HG02840 (cell line): ENCODE measurements around the gene TBC1D13.
A peak's percentile ranks its signal among the peaks of the same experiment; 100 is the strongest.
"Not testable (repeated sequence)": the region's sequence is repeated elsewhere in the genome, so short reads cannot be mapped to it uniquely, and the experiment has no call there.

Experiments
- ATAC-seq: cut with Tn5 transposase; IDR thresholded peaks from one replicate; pipeline ENCODE4 v1.9.1; 2021; ENCODE audit warnings: mild to moderate bottlenecking, moderate library complexity, moderate number of reproducible peaks; ENCODE audit not compliant: unreplicated experiment, low FRiP score

The TBC1D13 gene

GRCh38 chr9:128782669-128783068 is 4.4 kb upstream of the TBC1D13 start:
- no peak for ATAC-seq

GRCh38 chr9:128785427-128785826 is 1.6 kb upstream of the TBC1D13 start:
- no peak for ATAC-seq

GRCh38 chr9:128787659-128788058 is 606 bp downstream of the TBC1D13 start:
- no peak for ATAC-seq

- ATAC-seq, result no peak
Observed at GRCh38 chr9:128788445-128788844, 1.4 kb downstream of the TBC1D13 start.

- ATAC-seq, result no peak
Observed at GRCh38 chr9:128790536-128790935, 3.5 kb downstream of the TBC1D13 start.

- no peak for ATAC-seq
Observed at GRCh38 chr9:128792134-128792533, 5.1 kb downstream of the TBC1D13 start.

GRCh38 chr9:128792978-128793686 is 6.1 kb downstream of the TBC1D13 start:
- no peak for ATAC-seq

- not testable (repeated sequence) for ATAC-seq
Observed at GRCh38 chr9:128794961-128795360, 7.9 kb downstream of the TBC1D13 start.

- no peak for ATAC-seq
Observed at GRCh38 chr9:128798896-128799295, 11.8 kb downstream of the TBC1D13 start.

GRCh38 chr9:128800061-128800460 is 13.0 kb downstream of the TBC1D13 start:
- ATAC-seq, result no peak

GRCh38 chr9:128802482-128802881 is 15.4 kb downstream of the TBC1D13 start:
- ATAC-seq, result no peak

GRCh38 chr9:128805661-128806060 is 18.6 kb downstream of the TBC1D13 start:
- ATAC-seq, result no peak

GRCh38 chr9:128807827-128808226 is 20.8 kb downstream of the TBC1D13 start:
- no peak for ATAC-seq

GRCh38 chr9:128808543-128808942 is 21.5 kb downstream of the TBC1D13 start:
- ATAC-seq, result no peak

- no peak for ATAC-seq
Observed at GRCh38 chr9:128809036-128809599, 22.1 kb downstream of the TBC1D13 start.

GRCh38 chr9:128809831-128810230 is 22.8 kb downstream of the TBC1D13 start:
- no peak for ATAC-seq

- no peak for ATAC-seq
Observed at GRCh38 chr9:128810873-128811272, 23.8 kb downstream of the TBC1D13 start.

GRCh38 chr9:128818099-128818838 is 31.2 kb downstream of the TBC1D13 start, which contains the start of gene ENDOG:
Gene ENDOG, plus strand, starts transcription at chr9:128818500. Its CDS starts 185 bp downstream, at chr9:128818685.
- peak; percentile 79 for ATAC-seq

- ATAC-seq, result peak; percentile 24
Observed at GRCh38 chr9:128818839-128819715, 32.0 kb downstream of the TBC1D13 start.
